GM12878 (cell line): ENCODE results near the gene SARS1. TPM values are rescaled to one million over a fixed set of nuclear protein-coding genes. Genes with fewer than 3 reads are reported as not detected.

Experiments
- CBX5 ChIP-seq: sonication (generic); IDR thresholded peaks from 2 replicates; pipeline ENCODE4 v1.6.1; 2016; ENCODE audit warnings: low read depth, moderate library complexity, mild to moderate bottlenecking, inconsistent platforms
- CHD4 ChIP-seq: fragments of 200-600 bp; sonication (generic); IDR thresholded peaks from 2 replicates; pipeline ENCODE4 v1.6.1; 2016; ENCODE audit warnings: mild to moderate bottlenecking
- HDAC2 ChIP-seq: fragments of 200-600 bp; sonication (generic); IDR thresholded peaks from 2 replicates; pipeline ENCODE4 v1.6.1; 2017
- IRF4 ChIP-seq: IDR thresholded peaks from 2 replicates; pipeline ENCODE4 v1.6.1; 2011; ENCODE audit warnings: low read depth, low read length
- KAT2A ChIP-seq: conservative IDR thresholded peaks from 2 replicates; pipeline ENCODE4 v1.6.1; 2011; ENCODE audit warnings: low read depth, low read length; ENCODE audit not compliant: control insufficient read depth
- KDM1A ChIP-seq: fragments of 200-600 bp; sonication (generic); IDR thresholded peaks from 2 replicates; pipeline ENCODE4 v1.6.1; 2016; ENCODE audit warnings: borderline replicate concordance
- MEF2B ChIP-seq: fragments of 450-650 bp; IDR thresholded peaks from 2 replicates; pipeline ENCODE4 v1.6.1; 2018; ENCODE audit warnings: mild to moderate bottlenecking, moderate library complexity; ENCODE audit not compliant: partially characterized antibody, poor library complexity, severe bottlenecking
- MYB ChIP-seq: fragments of 150-350 bp; IDR thresholded peaks from 2 replicates; pipeline ENCODE4 v1.6.1; 2014; ENCODE audit warnings: mild to moderate bottlenecking, low read depth, low read length, borderline replicate concordance
- MYC ChIP-seq: IDR thresholded peaks from 2 replicates; pipeline ENCODE4 v1.6.1; 2011; ENCODE audit warnings: mild to moderate bottlenecking, low read length, moderate library complexity, inconsistent platforms; ENCODE audit not compliant: insufficient read depth, insufficient replicate concordance, insufficient read length, severe bottlenecking
- NBN ChIP-seq: fragments of 450-650 bp; IDR thresholded peaks from 2 replicates; pipeline ENCODE4 v1.6.1; 2016
- PAX8 ChIP-seq: fragments of 450-650 bp; IDR thresholded peaks from 2 replicates; pipeline ENCODE4 v1.6.1; 2017; ENCODE audit warnings: mild to moderate bottlenecking, moderate library complexity
- POLR2A ChIP-seq: IDR thresholded peaks from 2 replicates; pipeline ENCODE4 v1.6.1; 2011; ENCODE audit warnings: low read depth, mild to moderate bottlenecking, low read length
- POLR2AphosphoS2 ChIP-seq: IDR thresholded peaks from 2 replicates; pipeline ENCODE4 v1.6.1; 2011; ENCODE audit warnings: low read depth, mild to moderate bottlenecking, low read length, improper control_type of control experiment, moderate library complexity
- RAD21 ChIP-seq: IDR thresholded peaks from 2 replicates; pipeline ENCODE4 v1.6.1; 2011; ENCODE audit warnings: mild to moderate bottlenecking, low read depth, low read length, moderate library complexity; ENCODE audit not compliant: insufficient read depth
- RAD51 ChIP-seq: fragments of 450-650 bp; IDR thresholded peaks from 2 replicates; pipeline ENCODE4 v1.6.1; 2016; ENCODE audit warnings: moderate library complexity, mild to moderate bottlenecking, inconsistent platforms
- RUNX3 ChIP-seq: IDR thresholded peaks from 2 replicates; pipeline ENCODE4 v1.6.1; 2012; ENCODE audit warnings: low read length, inconsistent platforms
- SMAD1 ChIP-seq: fragments of 450-650 bp; IDR thresholded peaks from 2 replicates; pipeline ENCODE4 v1.6.1; 2018; ENCODE audit warnings: mild to moderate bottlenecking, low read depth; ENCODE audit not compliant: partially characterized antibody
- SMC3 ChIP-seq: IDR thresholded peaks from 2 replicates; pipeline ENCODE4 v1.6.1; 2011; ENCODE audit warnings: low read length, improper control_type of control experiment, borderline replicate concordance
- SPI1 ChIP-seq: IDR thresholded peaks from 2 replicates; pipeline ENCODE4 v1.6.1; 2011; ENCODE audit warnings: low read depth, mild to moderate bottlenecking, low read length, moderate library complexity, borderline replicate concordance; ENCODE audit not compliant: insufficient read depth
- TBL1XR1 ChIP-seq: IDR thresholded peaks from 2 replicates; pipeline ENCODE4 v1.6.1; 2012; ENCODE audit warnings: low read depth, low read length, improper control_type of control experiment
- YBX1 ChIP-seq: fragments of 450-650 bp; IDR thresholded peaks from 2 replicates; pipeline ENCODE4 v1.6.1; 2016; ENCODE audit warnings: antibody characterized with exemption
- ZBTB11 ChIP-seq: fragments of 450-650 bp; formaldehyde crosslinking; IDR thresholded peaks from 2 replicates; pipeline ENCODE4 v1.5.0; 2022; ENCODE audit warnings: mild to moderate bottlenecking, missing genetic modification characterization
- ZNF207 ChIP-seq: fragments of 450-650 bp; IDR thresholded peaks from 2 replicates; pipeline ENCODE4 v1.6.1; 2014; ENCODE audit warnings: antibody characterized with exemption, mild to moderate bottlenecking, borderline replicate concordance
- ZNF217 ChIP-seq: fragments of 450-650 bp; IDR thresholded peaks from 2 replicates; pipeline ENCODE4 v1.6.1; 2017; ENCODE audit warnings: antibody characterized with exemption, mild to moderate bottlenecking
- ZNF24 ChIP-seq: fragments of 450-650 bp; IDR thresholded peaks from 2 replicates; pipeline ENCODE4 v1.6.1; 2017; ENCODE audit warnings: antibody characterized with exemption, mild to moderate bottlenecking
- ZSCAN29 ChIP-seq: fragments of 450-650 bp; IDR thresholded peaks from 2 replicates; pipeline ENCODE4 v1.6.1; 2017; ENCODE audit warnings: mild to moderate bottlenecking, moderate library complexity
- polyA plus RNA-seq, 11 experiments: library from polyadenylated mRNA; depleted of rRNA in 4 of 11; unstranded in 6 of 11; stranded (reverse) in 5 of 11; fragments of >200 nt; fragmentation: Nextera tagmentation in 4 of 11; fragmentation: Illumina TruSeq in 1 of 11; extraction: Ambion mirVana in 4 of 11; extraction: Trizol in 1 of 11; gene quantifications; 1 replicate in 1 of 11; 2 replicates in 10 of 11; pipeline versions ENCODE4 v1.2.1 to v1.2.3, GENCODE V29; 2011 to 2016; ENCODE audit warnings: inconsistent platforms in 2 of 11, missing spikeins in 2 of 11, low read depth in 1 of 11
- total RNA-seq, 4 experiments: library from RNA; depleted of rRNA in 3 of 4; stranded (reverse); fragments of >200 nt in 3 of 4; fragmentation: Illumina TruSeq in 1 of 4; extraction: Trizol in 1 of 4; gene quantifications; 2 replicates each; pipeline versions ENCODE4 v1.2.1 to v1.2.3, GENCODE V29; 2013 to 2021
- TF ChIP-seq, protein P1 (sequence below): IDR thresholded peaks from 2 replicates; pipeline ENCODE4 v1.6.1; 2011; ENCODE audit warnings: borderline replicate concordance, low read depth, mild to moderate bottlenecking, moderate library complexity, mixed read lengths, low read length; ENCODE audit not compliant: insufficient read depth; ENCODE audit errors: extremely low read length

SARS1 gene
- total and polyA plus RNA-seq, 10 of the 15 experiments (the other 5 are each of a cell fraction or from before 2014, with no cell fraction given): 103 to 202 (median 138) TPM

DNA sequence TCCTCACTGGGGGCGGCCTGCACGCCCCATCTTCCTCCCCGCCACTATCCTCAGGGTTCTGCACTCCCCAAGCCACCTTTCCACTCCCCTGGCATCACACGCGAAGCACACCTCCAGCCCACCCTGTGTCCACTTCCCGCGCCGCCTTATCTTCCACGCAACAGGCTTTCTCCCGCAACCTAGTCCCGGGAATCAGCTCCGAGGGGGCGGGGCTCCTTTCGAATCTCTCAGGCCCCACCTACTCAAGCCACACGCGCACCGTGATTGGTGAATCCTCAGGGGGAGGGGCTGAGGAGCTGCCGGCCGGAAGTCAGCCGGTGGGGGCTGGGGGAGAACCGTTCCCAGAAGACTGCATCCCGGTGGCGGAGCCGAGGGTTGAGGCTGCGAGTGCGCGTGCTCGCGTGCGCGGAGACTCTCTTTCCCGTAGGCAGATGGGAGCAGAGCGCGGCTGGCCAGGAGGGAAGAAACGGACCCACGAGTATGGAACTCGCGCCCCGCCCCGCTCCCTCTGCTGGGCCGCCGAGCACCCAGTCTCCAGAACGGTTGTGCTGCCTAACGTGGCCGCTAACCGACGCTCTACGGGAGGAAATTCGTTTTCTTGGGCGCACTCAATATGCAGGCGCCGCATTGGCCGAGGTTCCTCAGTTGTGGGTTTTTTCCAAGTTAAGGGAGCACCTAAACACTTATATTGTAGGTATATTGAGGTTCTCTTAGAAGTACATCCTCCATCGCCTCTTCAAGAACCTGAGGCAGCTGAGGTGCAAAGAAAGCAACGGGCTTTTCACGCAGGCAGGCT, 69.4 kb downstream of the SARS1 start, which contains the start of gene PSRC1 (continued):
- TF ChIP-seq ZBTB11 (no peak), MEF2B (no peak), MYB (no peak), ZNF24 (no peak), KDM1A (no peak), POLR2AphosphoS2 (no peak), SMAD1 (no peak), ZNF217 (no peak), RUNX3 (no peak), CHD4 (no peak), HDAC2 (no peak), PAX8 (no peak), YBX1 (no peak), POLR2A (peak; percentile 87), KAT2A (no peak), IRF4 (peak; percentile 20; the same call in 1 of the 2 replicates), CBX5 (no peak), NBN (peak; percentile 73), RAD21 (peak; percentile 50), MYC (no peak), ZSCAN29 (no peak), TBL1XR1 (no peak), SMC3 (no peak; the same call in 1 of the 2 replicates), SPI1 (no peak), RAD51 (no peak), ZNF207 (no peak)
- TF ChIP-seq, protein P1, sequence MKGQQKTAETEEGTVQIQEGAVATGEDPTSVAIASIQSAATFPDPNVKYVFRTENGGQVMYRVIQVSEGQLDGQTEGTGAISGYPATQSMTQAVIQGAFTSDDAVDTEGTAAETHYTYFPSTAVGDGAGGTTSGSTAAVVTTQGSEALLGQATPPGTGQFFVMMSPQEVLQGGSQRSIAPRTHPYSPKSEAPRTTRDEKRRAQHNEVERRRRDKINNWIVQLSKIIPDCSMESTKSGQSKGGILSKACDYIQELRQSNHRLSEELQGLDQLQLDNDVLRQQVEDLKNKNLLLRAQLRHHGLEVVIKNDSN: no peak
